RWPE1 (cell line): ENCODE data around the gene PELI3.

Source experiments
- CTCF ChIA-PET: fragments of 350-600 bp; sonication (Branson Sonifier 250); formaldehyde crosslinking; extraction: SDS; loops from one replicate; lab custom pipeline; 2021; lab: Yijun Ruan, JAX
- POLR2A ChIA-PET: fragments of 400-600 bp; formaldehyde crosslinking; extraction: SDS; loops from one replicate; lab custom pipeline; 2020; ENCODE audit warnings: antibody characterized with exemption; ENCODE audit not compliant: low non-redundant PET; lab: Yijun Ruan, JAX
- DNase-seq: peaks from one replicate; pipeline ENCODE4 v3.0.0; 2012; ENCODE audit warnings: low spot score
- H3K27ac ChIP-seq: fragments of 450-650 bp; 2 replicates; pipeline ENCODE4 v1.5.1; 2017
- TF ChIP-seq, protein P1 (sequence below): fragments of 450-650 bp; conservative IDR thresholded peaks from 2 replicates; pipeline ENCODE4 v1.5.1; 2017; ENCODE audit warnings: low read depth, mild to moderate bottlenecking

PELI3 gene

DNA sequence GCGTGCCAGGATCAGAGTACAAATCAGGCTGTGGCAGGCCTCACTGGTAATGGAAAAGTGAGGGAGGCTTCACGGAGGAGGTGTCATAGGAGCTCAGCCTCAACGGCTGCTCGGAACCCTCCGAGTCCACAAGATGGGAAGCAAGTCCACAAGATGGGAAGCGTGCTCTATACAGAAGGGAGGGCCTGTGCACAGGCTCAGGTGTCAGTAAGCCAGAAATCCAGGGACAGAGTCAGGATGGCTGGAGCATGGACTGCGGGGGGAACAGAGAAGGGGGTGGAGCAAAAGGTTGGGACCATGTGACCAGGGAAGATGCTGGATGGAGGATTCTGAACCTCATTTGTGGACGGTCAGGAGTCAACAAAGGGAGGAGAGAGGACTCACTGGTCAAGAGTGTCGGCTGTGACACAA lies 10.1 kb downstream of the PELI3 start:
- CTCF ChIA-PET: interaction anchor here (0.6 to 0.7 kb wide), 3 partner anchors 11 to 91 kb away, joined by 3 to 4 read pairs (median 3); no protein-coding TSS in a partner anchor
- TF ChIP-seq, protein P1, sequence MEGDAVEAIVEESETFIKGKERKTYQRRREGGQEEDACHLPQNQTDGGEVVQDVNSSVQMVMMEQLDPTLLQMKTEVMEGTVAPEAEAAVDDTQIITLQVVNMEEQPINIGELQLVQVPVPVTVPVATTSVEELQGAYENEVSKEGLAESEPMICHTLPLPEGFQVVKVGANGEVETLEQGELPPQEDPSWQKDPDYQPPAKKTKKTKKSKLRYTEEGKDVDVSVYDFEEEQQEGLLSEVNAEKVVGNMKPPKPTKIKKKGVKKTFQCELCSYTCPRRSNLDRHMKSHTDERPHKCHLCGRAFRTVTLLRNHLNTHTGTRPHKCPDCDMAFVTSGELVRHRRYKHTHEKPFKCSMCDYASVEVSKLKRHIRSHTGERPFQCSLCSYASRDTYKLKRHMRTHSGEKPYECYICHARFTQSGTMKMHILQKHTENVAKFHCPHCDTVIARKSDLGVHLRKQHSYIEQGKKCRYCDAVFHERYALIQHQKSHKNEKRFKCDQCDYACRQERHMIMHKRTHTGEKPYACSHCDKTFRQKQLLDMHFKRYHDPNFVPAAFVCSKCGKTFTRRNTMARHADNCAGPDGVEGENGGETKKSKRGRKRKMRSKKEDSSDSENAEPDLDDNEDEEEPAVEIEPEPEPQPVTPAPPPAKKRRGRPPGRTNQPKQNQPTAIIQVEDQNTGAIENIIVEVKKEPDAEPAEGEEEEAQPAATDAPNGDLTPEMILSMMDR: no peak
- DNase-seq: no peak

DNA sequence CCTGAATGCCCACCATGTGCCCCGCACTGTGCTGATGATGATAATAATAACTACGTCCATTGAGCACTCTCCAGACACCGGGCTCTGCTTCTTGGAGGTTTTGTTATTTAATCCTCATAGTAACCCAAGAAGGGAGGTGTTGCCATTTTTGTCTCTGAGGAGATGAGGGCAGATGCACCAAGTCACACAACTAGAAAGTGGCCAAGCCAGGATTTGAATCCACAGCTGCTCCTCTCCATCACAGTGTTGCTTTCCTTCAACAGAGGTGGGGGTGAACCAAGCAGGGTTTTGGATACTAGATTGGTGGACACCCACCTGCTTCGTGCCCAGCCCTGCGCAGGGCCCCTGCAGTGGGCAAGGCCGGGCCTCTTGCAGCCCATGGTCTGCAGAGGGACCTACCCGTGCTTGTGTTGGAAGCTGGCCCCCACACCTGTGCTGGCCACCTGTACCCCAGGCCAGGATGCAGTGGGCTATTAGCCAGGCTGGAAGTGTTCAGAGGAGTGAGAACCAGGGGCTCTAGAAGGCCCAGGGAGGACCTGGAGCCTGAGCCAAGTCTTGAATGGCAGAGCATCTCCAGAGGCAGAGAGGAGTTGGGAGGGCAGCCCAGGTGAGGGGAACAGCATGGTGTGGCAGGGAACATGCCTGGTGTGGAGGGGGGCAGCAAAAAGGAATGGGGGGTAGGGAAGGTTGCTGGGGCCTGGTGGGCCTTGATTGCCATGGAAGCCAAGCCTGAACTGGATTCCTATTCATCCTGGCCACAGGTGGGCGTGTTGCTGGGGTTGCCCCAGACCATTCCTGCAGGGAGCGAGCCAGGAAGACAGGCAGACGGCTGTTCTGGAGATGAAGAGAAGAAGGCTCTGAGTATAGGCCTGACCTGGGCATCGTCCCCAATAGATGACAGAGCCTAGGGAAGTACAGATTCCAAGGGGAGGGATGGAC lies 10.8 kb downstream of the PELI3 start:
- peak overlapping the region; percentile 44 for H3K27ac ChIP-seq
- DNase-seq: no peak
- ChIA-PET CTCF (interaction anchor here (0.6 to 1.2 kb wide), 3 partner anchors 64 to 69 kb away, joined by 3 read pairs; no protein-coding TSS in a partner anchor), POLR2A (interaction anchor here (0.7 kb wide), 1 partner anchor 208 kb away, joined by 3 read pairs; no protein-coding TSS in a partner anchor)
- TF ChIP-seq, protein P1: no peak

More for the DNA sequence above, 10.1 kb downstream of the PELI3 start:
- H3K27ac ChIP-seq: peak overlapping the region; percentile 44; the same call in 1 of the 2 replicates
- POLR2A ChIA-PET: no interaction called here

DNA sequence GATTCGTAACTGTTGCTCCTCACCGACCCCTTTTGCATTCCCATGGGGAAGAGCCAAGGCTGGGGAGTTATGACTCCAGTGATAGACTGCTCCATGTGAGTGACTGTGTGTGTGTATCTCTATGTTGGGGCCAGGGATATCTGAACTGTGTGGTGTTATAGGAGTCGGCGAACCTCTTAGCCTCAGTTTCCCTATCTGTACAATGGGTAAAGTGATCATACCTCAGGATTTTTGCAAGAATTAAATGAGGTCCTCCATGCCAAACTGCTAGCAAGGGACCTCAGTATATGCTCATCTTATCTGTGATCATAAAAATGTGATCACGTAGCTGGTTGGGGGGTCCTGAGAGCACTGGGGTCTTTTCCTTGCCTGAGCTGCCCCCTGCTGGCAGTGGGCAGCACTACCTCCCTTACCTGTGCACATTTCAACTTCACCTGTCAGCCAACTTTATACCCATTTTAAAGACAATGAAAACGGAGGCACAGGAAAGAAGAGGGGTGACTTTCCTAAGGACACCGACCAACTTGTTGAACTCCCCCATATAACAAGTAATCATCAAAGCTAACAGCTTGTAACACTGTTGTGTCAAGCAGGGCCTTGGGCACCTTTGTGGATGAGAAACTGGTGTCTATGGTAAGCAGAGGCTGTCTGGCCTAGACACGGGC lies 12.2 kb downstream of the PELI3 start:
- TF ChIP-seq, protein P1: peak; percentile 78
- DNase-seq: peak; percentile 36
- CTCF ChIA-PET: interaction anchor here (0.5 to 1.2 kb wide), 9 partner anchors 9 to 92 kb away, joined by 3 to 6 read pairs (median 3); no protein-coding TSS in a partner anchor
- peak overlapping the region; percentile 93 for H3K27ac ChIP-seq
- POLR2A ChIA-PET: no interaction called here

DNA sequence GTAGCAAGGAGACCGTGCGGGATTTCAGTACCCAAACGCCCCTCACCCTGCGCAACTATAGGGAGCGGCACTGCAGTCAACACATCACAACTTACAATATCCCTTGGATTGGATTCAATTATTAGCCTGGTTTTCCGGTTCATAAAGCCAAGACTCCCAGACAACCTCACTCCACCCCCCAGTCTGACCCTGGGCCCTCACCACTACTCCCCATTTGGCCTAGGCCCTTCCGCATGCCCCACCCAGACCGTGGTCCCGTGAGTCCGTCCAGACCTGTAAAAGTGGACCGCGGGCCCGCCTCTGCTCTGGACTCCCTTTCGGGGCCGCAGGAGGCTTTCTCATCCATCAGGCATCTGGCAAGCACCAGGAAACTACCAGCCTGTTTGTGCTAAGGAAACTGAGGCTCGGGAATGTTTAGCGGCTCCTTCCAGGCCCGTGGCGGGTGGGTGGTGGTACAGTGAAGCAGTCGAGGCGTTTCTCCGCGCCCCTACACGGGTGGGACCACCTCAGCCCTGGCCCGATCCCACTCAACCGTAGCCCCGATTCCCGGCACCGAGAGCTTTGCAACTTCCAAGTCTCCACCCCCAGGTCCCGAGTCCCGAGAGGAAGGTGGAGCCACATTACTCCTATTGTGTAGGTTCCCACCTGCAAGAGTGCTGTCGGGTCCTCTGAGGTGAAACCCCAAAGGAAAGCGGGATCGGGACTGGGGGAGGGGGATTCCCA lies 12.8 kb downstream of the PELI3 start:
- TF ChIP-seq, protein P1: no peak
- ChIA-PET POLR2A (interaction anchor here (0.7 to 0.9 kb wide), 4 partner anchors 13 to 198 kb away, joined by 3 to 6 read pairs (median 3); partner anchors contain the start of genes PELI3 and RBM4B), CTCF (interaction anchor here (0.5 to 1.2 kb wide), 10 partner anchors 10 to 401 kb away, joined by 3 to 6 read pairs (median 3); no protein-coding TSS in a partner anchor)
- peak; percentile 89 for DNase-seq
- H3K27ac ChIP-seq: peak overlapping the region; percentile 93

DNA sequence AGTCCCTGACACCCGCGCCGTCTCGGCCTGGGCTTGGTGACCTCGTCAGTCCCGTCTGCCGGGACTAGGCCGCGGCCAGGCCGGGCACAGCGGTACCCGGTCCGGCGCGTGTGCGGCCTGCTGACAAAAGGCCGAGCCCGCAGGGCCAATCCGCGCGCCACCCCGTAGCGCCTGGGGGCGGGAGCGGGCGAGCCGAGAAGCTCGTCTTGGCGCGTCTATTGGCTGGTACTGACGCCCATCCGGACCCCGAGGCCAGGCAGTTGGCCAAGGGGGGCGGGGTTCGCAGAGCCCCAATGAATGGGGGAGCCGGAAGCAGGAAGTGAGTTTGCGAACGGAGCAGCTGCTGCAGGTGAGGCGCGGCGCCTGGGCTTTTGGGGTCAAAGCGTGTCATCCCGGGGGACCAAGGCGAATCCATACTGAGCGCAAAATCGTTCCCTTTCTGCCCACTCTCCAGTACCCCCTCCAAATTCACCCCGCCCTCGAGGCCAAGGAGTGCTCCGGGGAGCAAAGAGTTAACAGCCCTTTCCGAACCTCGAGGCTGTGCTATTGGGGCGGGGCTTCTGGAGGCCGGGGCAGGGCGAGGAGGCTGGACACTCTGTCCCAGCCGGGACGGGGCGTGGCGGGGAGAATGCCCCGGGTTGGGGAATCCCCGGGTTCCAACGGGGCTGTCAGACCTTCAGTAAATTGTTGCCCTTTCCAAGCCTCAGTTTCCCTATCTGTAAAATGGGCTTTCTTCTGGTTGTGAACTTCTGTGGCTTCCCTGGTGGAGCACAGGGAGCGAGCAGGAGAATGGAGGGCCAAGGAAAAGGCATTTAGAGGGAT lies 13.6 kb downstream of the PELI3 start, which contains the start of gene DPP3:
TSS of gene DPP3 (plus strand) at position 318 of the 822 bp plus-strand sequence. CDS start 1,767 bp downstream, outside the sequence.
- peak within 1 kb of the TSS; percentile 93 for H3K27ac ChIP-seq
- POLR2A ChIA-PET: interaction anchor here (0.5 to 0.9 kb wide), 4 partner anchors 14 to 197 kb away, joined by 3 to 6 read pairs (median 4); partner anchors contain the start of genes PELI3 and RBM4B

More for the DNA sequence above, 13.6 kb downstream of the PELI3 start, which contains the start of gene DPP3:
- DNase-seq: peak; percentile 99
- TF ChIP-seq, protein P1: no peak
- CTCF ChIA-PET: interaction anchor here (0.5 to 0.7 kb wide), 4 partner anchors 110 to 400 kb away, joined by 3 to 5 read pairs (median 3); no protein-coding TSS in a partner anchor
